Measurements from ENCODE around the gene SMAP2.
A peak's percentile ranks its signal among the peaks of the same experiment; 100 is the strongest.

Gene SMAP2

DNA sequence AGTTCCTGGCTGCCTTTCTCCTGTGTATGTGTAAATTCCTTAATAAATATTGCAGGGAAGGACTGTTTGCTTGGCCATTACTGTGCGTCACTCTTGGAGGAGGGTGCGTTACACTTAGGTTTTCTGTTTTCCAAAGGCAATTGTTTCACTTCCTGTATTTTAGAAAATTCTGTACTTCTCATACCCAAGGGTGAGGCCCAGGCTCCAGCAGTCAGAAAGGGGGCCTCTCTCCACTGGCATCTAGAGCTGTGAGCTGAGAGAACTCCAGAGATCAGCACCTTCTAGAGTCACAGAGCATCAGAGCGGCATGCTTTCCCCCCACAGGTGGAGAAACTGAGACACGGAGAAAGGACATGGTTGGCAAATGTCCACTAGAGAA, 49.7 kb downstream of the SMAP2 start:
- H3K4me2 ChIP-seq, result peak overlapping the region in 9 of 11 experiments; percentile 57 to 97 (median 92); a peak in 16 of 22 replicates
- H3K27ac ChIP-seq, result peak overlapping the region in 10 of 11 experiments; percentile 3 to 80 (median 65); a peak in 16 of 22 replicates
- H3K9me3 ChIP-seq (replicated peaks in 1 of 11), result peaks cover 8 to 58% (median 23%) of the 10 kb centered on the region in 11 experiments; a peak in 17 of 22 replicates
- peak overlapping the region in 4 of 10 experiments; percentile 3 to 48 (median 32); a peak in 2 of 20 replicates for H3K4me3 ChIP-seq
- peaks cover 0 to 37% (median 0%) of the 10 kb centered on the region in 11 experiments; a peak in 3 of 22 replicates for H4K20me1 ChIP-seq
- H3K4me1 ChIP-seq, result peaks cover 22 to 67% (median 47%) of the 10 kb centered on the region in 10 experiments
- peak overlapping the region in 5 of 11 experiments; percentile 25 to 59 (median 55); a peak in 8 of 22 replicates for H3K9ac ChIP-seq
- H3K36me3 ChIP-seq, result peaks cover 54 to 89% (median 69%) of the 10 kb centered on the region in 11 experiments
- H3K27me3 ChIP-seq, result no peaks in the 10 kb centered on the region
- no peak for TF ChIP-seq Cebpa-rat (IDR thresholded peaks at IDR 0.05)

GRCh38 chr1:40423951-40424618, 50.6 kb downstream of the SMAP2 start:
- H3K9ac ChIP-seq, result peak overlapping the region in 2 of 11 experiments; percentile 25 to 59; a peak in 2 of 22 replicates
- peaks cover 22 to 66% (median 47%) of the 10 kb centered on the region in 10 experiments for H3K4me1 ChIP-seq
- H3K9me3 ChIP-seq (replicated peaks in 1 of 11), result peaks cover 8 to 64% (median 23%) of the 10 kb centered on the region in 11 experiments; a peak in 17 of 22 replicates
- H4K20me1 ChIP-seq, result peaks cover 0 to 28% (median 0%) of the 10 kb centered on the region in 11 experiments; a peak in 3 of 22 replicates
- TF ChIP-seq Cebpa-rat (IDR thresholded peaks at IDR 0.05), result no peak
- H3K27ac ChIP-seq, result peak overlapping the region in 7 of 11 experiments; percentile 3 to 80 (median 70); a peak in 13 of 22 replicates
- H3K36me3 ChIP-seq, result peaks cover 45 to 84% (median 61%) of the 10 kb centered on the region in 11 experiments
- H3K4me3 ChIP-seq, result 0 out of 20 replicates have a peak overlapping the region, but pooled peaks of 1 of the 10 experiments have one; percentile 8
- H3K4me2 ChIP-seq, result peak overlapping the region in 8 of 11 experiments; percentile 57 to 97 (median 93); a peak in 14 of 22 replicates
- H3K27me3 ChIP-seq, result no peaks in the 10 kb centered on the region

DNA sequence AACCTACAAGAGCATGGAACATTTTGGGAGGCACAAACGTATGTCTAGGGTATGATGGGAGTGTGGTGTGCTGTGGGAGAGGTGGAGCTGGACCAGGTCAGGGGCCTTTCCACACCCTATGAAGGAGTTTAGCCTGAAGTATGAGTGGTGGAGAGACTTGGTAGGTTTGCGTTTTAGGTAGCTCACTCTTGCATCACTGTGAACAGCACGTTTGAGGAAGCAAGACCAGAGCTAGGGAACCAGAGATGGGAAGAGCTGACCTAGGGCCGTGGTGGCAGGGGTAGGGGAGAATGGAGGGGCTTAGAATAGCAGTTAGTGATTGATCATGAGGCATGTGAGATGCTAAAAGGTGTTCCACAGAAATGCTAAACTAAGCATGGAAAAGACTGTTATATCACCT, 51.7 kb downstream of the SMAP2 start:
- H3K9ac ChIP-seq, result no peak overlapping the region
- TF ChIP-seq Cebpa-rat (IDR thresholded peaks at IDR 0.05), result no peak
- H3K27ac ChIP-seq, result no peak overlapping the region
- peaks cover 0 to 17% (median 0%) of the 10 kb centered on the region in 11 experiments; a peak in 3 of 22 replicates for H4K20me1 ChIP-seq
- H3K4me3 ChIP-seq, result no peak overlapping the region
- peaks cover 22 to 55% (median 45%) of the 10 kb centered on the region in 10 experiments for H3K4me1 ChIP-seq
- peaks cover 10 to 74% (median 27%) of the 10 kb centered on the region in 11 experiments; a peak in 20 of 22 replicates for H3K9me3 ChIP-seq (replicated peaks in 1 of 11)
- no peaks in the 10 kb centered on the region for H3K27me3 ChIP-seq
- peaks cover 36 to 72% (median 54%) of the 10 kb centered on the region in 11 experiments for H3K36me3 ChIP-seq
- H3K4me2 ChIP-seq, result peak overlapping the region in 4 of 11 experiments; percentile 12 to 18 (median 12); a peak in 2 of 22 replicates

GRCh38 chr1:40431385-40431784, 57.9 kb downstream of the SMAP2 start:
- Histone ChIP-seq H3K27ac (no peak overlapping the region), H3K9me3 (replicated peaks in 1 of 11) (peaks cover 5 to 64% (median 29%) of the 10 kb centered on the region in 11 experiments; a peak in 20 of 22 replicates), H3K9ac (no peak overlapping the region), H4K20me1 (no peaks in the 10 kb centered on the region), H3K27me3 (no peaks in the 10 kb centered on the region), H3K36me3 (peaks cover 0 to 32% (median 7%) of the 10 kb centered on the region in 11 experiments; a peak in 12 of 22 replicates), H3K4me1 (peaks cover 6 to 23% (median 7%) of the 10 kb centered on the region in 10 experiments), H3K4me3 (no peak overlapping the region), H3K4me2 (peak overlapping the region in 2 of 11 experiments; percentile 1 to 6; a peak in 1 of 22 replicates)
- no peak for TF ChIP-seq Cebpa-rat (IDR thresholded peaks at IDR 0.05)

DNA sequence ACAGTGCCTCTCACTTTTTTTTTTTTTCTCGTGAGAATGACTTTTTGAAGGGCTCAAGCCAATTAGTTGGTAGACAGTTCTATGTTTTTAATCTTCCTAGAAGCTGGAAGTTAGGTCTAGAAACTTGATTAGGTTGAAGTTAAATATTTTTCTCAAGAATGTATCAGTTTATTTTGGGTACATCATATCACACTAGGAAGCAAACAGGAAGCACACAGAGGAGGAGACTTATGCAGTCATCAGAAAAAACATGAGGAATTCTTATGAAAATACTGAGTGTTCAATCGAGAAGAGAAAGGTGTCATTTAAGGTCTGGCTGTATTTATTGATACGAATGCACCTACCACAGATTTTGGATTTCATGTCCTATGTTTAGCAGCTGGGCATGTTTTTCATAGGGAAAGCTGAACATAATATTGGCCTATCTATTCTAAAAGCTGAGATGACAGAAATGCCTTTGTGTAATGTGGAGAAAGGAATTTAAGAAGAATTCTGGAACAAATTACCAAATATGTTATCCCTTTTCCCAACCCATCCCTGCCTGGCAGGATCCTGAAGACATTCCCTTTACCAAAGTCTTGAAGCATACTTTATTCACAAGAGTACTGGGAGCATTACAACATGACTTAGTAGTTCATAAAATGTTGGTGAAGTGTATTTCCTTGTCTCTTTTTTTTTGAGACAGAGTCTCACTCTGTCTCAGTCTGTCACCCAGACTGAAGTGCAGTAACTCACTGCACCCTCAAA, 59.3 kb downstream of the SMAP2 start:
- Histone ChIP-seq H3K4me2 (no peak overlapping the region), H3K9me3 (replicated peaks in 1 of 11) (peaks cover 0 to 50% (median 28%) of the 10 kb centered on the region in 11 experiments; a peak in 20 of 22 replicates), H3K27ac (no peak overlapping the region), H3K9ac (no peak overlapping the region), H4K20me1 (no peaks in the 10 kb centered on the region), H3K27me3 (no peaks in the 10 kb centered on the region), H3K4me3 (no peak overlapping the region), H3K36me3 (peaks cover 0 to 22% (median 0%) of the 10 kb centered on the region in 11 experiments; a peak in 8 of 22 replicates), H3K4me1 (peaks cover 6 to 23% (median 7%) of the 10 kb centered on the region in 10 experiments)
- no peak for TF ChIP-seq Cebpa-rat (IDR thresholded peaks at IDR 0.05)

DNA sequence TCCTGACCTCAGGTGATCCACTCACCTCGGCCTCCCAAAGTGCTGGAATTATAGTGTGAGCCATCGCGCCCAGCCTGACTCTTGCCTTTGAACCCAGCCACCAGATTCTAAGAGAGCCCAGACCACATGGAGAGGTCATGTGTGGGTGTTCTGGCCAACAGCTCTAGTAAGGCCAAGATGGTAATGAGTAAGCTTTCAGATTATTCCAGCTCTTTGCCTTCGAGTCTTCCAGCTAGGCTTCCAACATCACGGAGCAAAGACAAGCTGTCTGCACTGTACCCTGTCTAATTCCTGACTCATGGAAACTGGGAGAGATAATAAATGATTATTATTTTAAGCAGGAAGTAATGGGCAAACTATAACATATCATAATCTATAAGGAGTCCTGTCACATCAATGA, 61.9 kb downstream of the SMAP2 start:
- H3K9ac ChIP-seq, result no peak overlapping the region
- peaks cover 4 to 21% (median 5%) of the 10 kb centered on the region in 10 experiments for H3K4me1 ChIP-seq
- H3K4me3 ChIP-seq, result no peak overlapping the region
- peaks cover 0 to 22% (median 0%) of the 10 kb centered on the region in 11 experiments; a peak in 6 of 22 replicates for H3K36me3 ChIP-seq
- H3K4me2 ChIP-seq, result no peak overlapping the region
- peaks cover 6 to 35% (median 18%) of the 10 kb centered on the region in 11 experiments; a peak in 20 of 22 replicates for H3K9me3 ChIP-seq (replicated peaks in 1 of 11)
- H4K20me1 ChIP-seq, result no peaks in the 10 kb centered on the region
- TF ChIP-seq Cebpa-rat (IDR thresholded peaks at IDR 0.05), result no peak
- H3K27me3 ChIP-seq, result no peaks in the 10 kb centered on the region
- no peak overlapping the region for H3K27ac ChIP-seq

GRCh38 chr1:40435876-40436275, 62.3 kb downstream of the SMAP2 start:
- no peaks in the 10 kb centered on the region for H4K20me1 ChIP-seq
- TF ChIP-seq Cebpa-rat (IDR thresholded peaks at IDR 0.05), result no peak
- no peak overlapping the region for H3K27ac ChIP-seq
- H3K4me3 ChIP-seq, result no peak overlapping the region
- H3K4me2 ChIP-seq, result no peak overlapping the region
- no peak overlapping the region for H3K9ac ChIP-seq
- peaks cover under 1 to 17% (median under 1%) of the 10 kb centered on the region in 10 experiments; a peak in 15 of 20 replicates for H3K4me1 ChIP-seq
- H3K27me3 ChIP-seq, result no peaks in the 10 kb centered on the region
- peaks cover 7 to 35% (median 14%) of the 10 kb centered on the region in 11 experiments; a peak in 19 of 22 replicates for H3K9me3 ChIP-seq (replicated peaks in 1 of 11)
- peaks cover 0 to 22% (median 0%) of the 10 kb centered on the region in 11 experiments; a peak in 6 of 22 replicates for H3K36me3 ChIP-seq

- H4K20me1 ChIP-seq, result no peaks in the 10 kb centered on the region
- H3K4me1 ChIP-seq, result no peaks in the 10 kb centered on the region
- TF ChIP-seq Cebpa-rat (IDR thresholded peaks at IDR 0.05), result no peak
- H3K27ac ChIP-seq, result no peak overlapping the region
- H3K36me3 ChIP-seq, result peaks cover 0 to 35% (median 0%) of the 10 kb centered on the region in 11 experiments; a peak in 8 of 22 replicates
- no peak overlapping the region for H3K9ac ChIP-seq
- no peak overlapping the region for H3K4me2 ChIP-seq
- H3K4me3 ChIP-seq, result no peak overlapping the region
- no peaks in the 10 kb centered on the region for H3K27me3 ChIP-seq
- peaks cover 0 to 41% (median 3%) of the 10 kb centered on the region in 11 experiments; a peak in 14 of 22 replicates for H3K9me3 ChIP-seq (replicated peaks in 1 of 11)
Observed at GRCh38 chr1:40438391-40439015, 65.0 kb downstream of the SMAP2 start.

Data from BLaER1 treated with 17β-estradiol and CSF1 and Interleukin-3, amounts not matched to agents 10 nM and 100 nM (cell line).